CD14-positive monocyte (primary cell): ENCODE measurements around the gene FRMPD2. TPM values are rescaled to one million over a fixed set of nuclear protein-coding genes. Genes with fewer than 3 reads are reported as not detected.

Experiments used
- DNase-seq, 3 donors: peaks; one replicate each; pipeline ENCODE4 v3.0.0-alpha.2; 2011 to 2022
- H2AFZ ChIP-seq: 2 replicates; pipeline ENCODE4 v1.6.0; 2012; ENCODE audit warnings: mild to moderate bottlenecking, low read depth, low read length, inconsistent platforms; ENCODE audit not compliant: insufficient read depth, poor library complexity, severe bottlenecking
- H3K27ac ChIP-seq, 2 donors: 1 replicate in 1 of 2; 2 replicates in 1 of 2; pipeline ENCODE4 v1.5.1; 2012 to 2013; ENCODE audit warnings: low read length in 2 of 2, control low read depth in 1 of 2, inconsistent platforms in 1 of 2, low read depth in 1 of 2, mild to moderate bottlenecking in 1 of 2
- H3K27me3 ChIP-seq, 2 donors: one replicate each; pipeline versions ENCODE4 v1.6.0 to v1.6.1; 2011 to 2013; ENCODE audit warnings: low read length in 2 of 2; ENCODE audit not compliant: control insufficient read depth in 2 of 2, insufficient read depth in 2 of 2
- H3K36me3 ChIP-seq, 2 donors: replicated peaks in 1 of 2; 1 replicate in 1 of 2; 2 replicates in 1 of 2; pipeline versions ENCODE4 v1.5.1 to v1.6.1; 2012 to 2013; ENCODE audit warnings: low read length in 2 of 2, control low read depth in 1 of 2, inconsistent platforms in 1 of 2, mild to moderate bottlenecking in 1 of 2; ENCODE audit not compliant: insufficient read depth in 2 of 2, control insufficient read depth in 1 of 2
- H3K4me1 ChIP-seq, 2 donors: 1 replicate in 1 of 2; 2 replicates in 1 of 2; pipeline versions ENCODE4 v1.5.1 to v1.6.1; 2012 to 2013; ENCODE audit warnings: low read length in 2 of 2, control low read depth in 1 of 2, inconsistent platforms in 1 of 2, mild to moderate bottlenecking in 1 of 2, moderate library complexity in 1 of 2; ENCODE audit not compliant: insufficient read depth in 2 of 2, control insufficient read depth in 1 of 2
- H3K4me2 ChIP-seq: replicated peaks from 2 replicates; pipeline ENCODE3; 2012; ENCODE audit warnings: low read length, moderate library complexity, mild to moderate bottlenecking; ENCODE audit not compliant: poor library complexity, severe bottlenecking; ENCODE audit errors: extremely low read depth
- H3K4me3 ChIP-seq, 3 experiments: fragments of 200-600 bp in 1 of 3; sonication (generic) in 1 of 3; replicated peaks in 1 of 3; 1 replicate in 2 of 3; 2 replicates in 1 of 3; pipeline ENCODE4 v1.5.1; 2011 to 2013; ENCODE audit warnings: low read length in 3 of 3, mild to moderate bottlenecking in 3 of 3, control low read depth in 2 of 3, low read depth in 2 of 3, inconsistent platforms in 1 of 3, moderate library complexity in 1 of 3
- H3K79me2 ChIP-seq: 2 replicates; pipeline ENCODE4 v1.6.0; 2012; ENCODE audit warnings: mild to moderate bottlenecking, control low read depth, inconsistent platforms, low read length, moderate library complexity; ENCODE audit not compliant: insufficient read depth
- H3K9ac ChIP-seq: 2 replicates; pipeline ENCODE4 v1.6.0; 2017; ENCODE audit warnings: low read length, mild to moderate bottlenecking; ENCODE audit not compliant: insufficient read depth, poor library complexity, severe bottlenecking
- H3K9me3 ChIP-seq, 2 donors: replicated peaks in 1 of 2; 1 replicate in 1 of 2; 2 replicates in 1 of 2; pipeline versions ENCODE4 v1.5.1 to v1.6.1; 2012 to 2013; ENCODE audit warnings: low read length in 2 of 2, control low read depth in 1 of 2; ENCODE audit not compliant: control insufficient read depth in 1 of 2, insufficient read depth in 1 of 2
- H4K20me1 ChIP-seq: 2 replicates; pipeline ENCODE4 v1.6.0; 2012; ENCODE audit warnings: mild to moderate bottlenecking, low read length, control low read depth, moderate library complexity; ENCODE audit not compliant: insufficient read depth
- H3K27ac Mint-ChIP-seq, 7 donors: one replicate each; pipeline ENCODE4 v1.8.0; 2020; ENCODE audit warnings: mild to moderate bottlenecking in 7 of 7, mixed read lengths in 7 of 7, moderate library complexity in 6 of 7, inconsistent platforms in 2 of 7
- H3K27me3 Mint-ChIP-seq, 3 donors: one replicate each; pipeline ENCODE4 v1.8.0; 2021 to 2022; ENCODE audit warnings: low read depth in 3 of 3, mild to moderate bottlenecking in 3 of 3, mixed read lengths in 3 of 3, moderate library complexity in 3 of 3, inconsistent platforms in 1 of 3
- H3K36me3 Mint-ChIP-seq, 2 donors: one replicate each; pipeline ENCODE4 v1.8.0; 2020; ENCODE audit warnings: mixed read lengths in 2 of 2, inconsistent platforms in 1 of 2, mild to moderate bottlenecking in 1 of 2
- H3K4me1 Mint-ChIP-seq: one replicate; pipeline ENCODE4 v1.8.0; 2020; ENCODE audit warnings: mild to moderate bottlenecking, mixed read lengths
- H3K4me3 Mint-ChIP-seq, 2 donors: one replicate each; pipeline ENCODE4 v1.8.0; 2020; ENCODE audit warnings: mild to moderate bottlenecking in 2 of 2, mixed read lengths in 2 of 2, moderate library complexity in 1 of 2
- H3K9me3 Mint-ChIP-seq, 7 donors: one replicate each; pipeline ENCODE4 v1.8.0; 2020 to 2022; ENCODE audit warnings: mixed read lengths in 7 of 7, mild to moderate bottlenecking in 6 of 7, moderate library complexity in 6 of 7, inconsistent platforms in 2 of 7
- CTCF ChIP-seq: fragments of 200-600 bp; IDR thresholded peaks from one replicate; pipeline ENCODE4 v1.8.0; 2022; ENCODE audit warnings: antibody characterized with exemption, mild to moderate bottlenecking
- WGBS: methylation state at CpG from one replicate; pipeline ENCODE4 v1.1.5; 2013; ENCODE audit warnings: missing lambda C conversion rate; ENCODE audit not compliant: insufficient coverage; 5-methylcytosine and 5-hydroxymethylcytosine counted together
- intact Hi-C, 2 donors: fragments of 100-400 bp; cut with micrococcal nuclease; formaldehyde crosslinking; loops; one replicate each; pipeline versions ENCODE4 v1.15.0 to v1.15.1; 2023
- polyA plus RNA-seq, 3 donors: library from polyadenylated mRNA; depleted of rRNA in 1 of 3; unstranded in 2 of 3; stranded (reverse) in 1 of 3; fragments of 300-500 nt in 2 of 3; fragments of >200 nt in 1 of 3; fragmentation: Illumina TruSeq in 2 of 3; gene quantifications; 1 replicate in 2 of 3; 2 replicates in 1 of 3; pipeline ENCODE4 v1.2.3, GENCODE V29; 2012 to 2021

FRMPD2 gene
- polyA plus RNA-seq, 3 donors: not detected

DNA sequence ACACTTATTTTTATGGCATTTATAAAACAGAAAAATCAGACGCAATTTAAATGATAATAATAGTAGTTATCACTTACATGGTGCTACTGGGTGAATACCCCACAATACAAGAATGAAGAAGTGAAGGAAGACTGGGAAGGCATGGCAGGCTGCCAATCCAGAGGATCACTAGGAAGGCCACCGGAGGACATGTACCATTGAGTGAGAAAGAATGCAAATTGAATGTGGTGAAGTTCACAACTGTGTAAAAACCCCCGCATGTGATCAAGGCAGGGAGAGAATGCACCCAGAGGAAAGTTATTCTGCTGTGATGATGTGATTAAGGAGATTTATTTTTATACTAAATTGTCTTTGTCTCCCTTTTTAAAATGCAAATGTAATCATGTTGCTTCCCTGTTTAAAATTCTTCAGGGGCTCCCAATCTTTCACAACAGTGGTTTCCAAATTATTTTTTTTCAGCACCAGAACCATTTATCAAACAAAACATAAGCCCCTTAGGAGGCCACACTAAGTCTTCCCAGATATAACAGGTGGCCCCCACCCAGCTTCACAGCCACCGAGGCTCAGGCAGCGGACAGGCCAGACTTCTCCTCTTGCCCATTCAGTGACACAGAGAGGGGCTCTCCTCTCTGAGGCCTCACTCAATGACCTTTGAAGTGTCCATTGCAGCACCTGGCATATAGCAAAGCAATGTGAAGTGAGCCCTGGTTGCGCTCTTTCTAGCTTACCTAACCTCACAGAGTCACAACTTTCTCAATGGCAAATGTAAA, 59.6 kb downstream of the FRMPD2 start:
- DNase-seq: no peak
- intact Hi-C loops: no loop called here
- WGBS: 100% methylated on average over 1 of the region's 6 CpGs

GRCh38 chr10:48213047-48213446, 61.4 kb downstream of the FRMPD2 start:
- peaks cover 0 to 4% (median 0%) of the 10 kb centered on the region in 7 donors for H3K9me3 Mint-ChIP-seq
- Histone ChIP-seq H3K27ac (no peak overlapping the region), H3K9ac (no peak overlapping the region), H3K9me3 (no peaks in the 10 kb centered on the region), H3K36me3 (no peaks in the 10 kb centered on the region), H3K4me3 (no peak overlapping the region), H3K4me2 (no peak overlapping the region), H2AFZ (no peak overlapping the region), H4K20me1 (no peaks in the 10 kb centered on the region), H3K79me2 (no peaks in the 10 kb centered on the region), H3K4me1 (no peaks in the 10 kb centered on the region), H3K27me3 (no peaks in the 10 kb centered on the region)
- TF ChIP-seq CTCF: no peak
- H3K4me3 Mint-ChIP-seq: no peak overlapping the region
- H3K27ac Mint-ChIP-seq: no peak overlapping the region
- no peak for DNase-seq
- intact Hi-C loops: no loop called here
- H3K4me1 Mint-ChIP-seq: no peaks in the 10 kb centered on the region
- no CpG with 5 or more reads among the region's 1 CpG for WGBS
- peaks cover 0 to 2% (median 1%) of the 10 kb centered on the region in 3 donors for H3K27me3 Mint-ChIP-seq
- H3K36me3 Mint-ChIP-seq: no peaks in the 10 kb centered on the region

More for the DNA sequence above, 59.6 kb downstream of the FRMPD2 start:
- no peak overlapping the region for H3K27ac ChIP-seq
- no peak overlapping the region for H3K4me2 ChIP-seq
- H2AFZ ChIP-seq: no peak overlapping the region
- H3K27me3 ChIP-seq: no peaks in the 10 kb centered on the region
- H3K36me3 Mint-ChIP-seq: no peaks in the 10 kb centered on the region
- H3K9me3 Mint-ChIP-seq: peaks cover 0 to 7% (median 0%) of the 10 kb centered on the region in 7 donors
- no peaks in the 10 kb centered on the region for H3K79me2 ChIP-seq
- H3K4me1 Mint-ChIP-seq: no peaks in the 10 kb centered on the region
- no peak for TF ChIP-seq CTCF
- H4K20me1 ChIP-seq: no peaks in the 10 kb centered on the region
- H3K9ac ChIP-seq: no peak overlapping the region
- H3K27me3 Mint-ChIP-seq: peaks cover 0 to 3% (median 2%) of the 10 kb centered on the region in 3 donors
- no peaks in the 10 kb centered on the region for H3K36me3 ChIP-seq
- H3K4me3 ChIP-seq: no peak overlapping the region
- no peaks in the 10 kb centered on the region for H3K4me1 ChIP-seq
- no peaks in the 10 kb centered on the region for H3K9me3 ChIP-seq
- no peak overlapping the region for H3K27ac Mint-ChIP-seq
- H3K4me3 Mint-ChIP-seq: no peak overlapping the region
